HepG2 (cell line): ENCODE data around the gene P4HB. TPM values are rescaled to one million over a fixed set of nuclear protein-coding genes. Genes with fewer than 3 reads are reported as not detected.

Source experiments
- ARID5B ChIP-seq: IDR thresholded peaks from 2 replicates; pipeline ENCODE4 v1.4.0; 2020; ENCODE audit warnings: mild to moderate bottlenecking, missing genetic modification reagents
- BCLAF1 ChIP-seq: fragments of 450-650 bp; IDR thresholded peaks from 2 replicates; pipeline ENCODE4 v1.6.1; 2017; ENCODE audit warnings: mild to moderate bottlenecking
- CREB1 ChIP-seq, 2 experiments: fragments of 450-650 bp in 1 of 2; IDR thresholded peaks; 2 replicates each; pipeline ENCODE4 v1.6.1; 2016 to 2017; ENCODE audit warnings: control low read depth in 1 of 2, mild to moderate bottlenecking in 1 of 2, missing compliant biosample characterization in 1 of 2, missing genetic modification characterization in 1 of 2
- DDIT3 ChIP-seq: sonication (generic); formaldehyde crosslinking; IDR thresholded peaks from 2 replicates; pipeline ENCODE4 v1.4.0; 2020; ENCODE audit warnings: mild to moderate bottlenecking, missing genetic modification reagents
- HNF1A ChIP-seq, 2 experiments: sonication (generic) in 1 of 2; formaldehyde crosslinking in 1 of 2; IDR thresholded peaks; 2 replicates each; pipeline versions ENCODE4 v1.4.0 to v1.6.1; 2016 to 2020; ENCODE audit warnings: borderline replicate concordance in 1 of 2, low read depth in 1 of 2, mild to moderate bottlenecking in 1 of 2, missing genetic modification reagents in 1 of 2
- HOMEZ ChIP-seq: IDR thresholded peaks from 2 replicates; pipeline ENCODE4 v1.6.1; 2016; ENCODE audit warnings: low read depth
- MED13 ChIP-seq: sonication (generic); formaldehyde crosslinking; IDR thresholded peaks from 2 replicates; pipeline ENCODE4 v1.5.0; 2020; ENCODE audit warnings: missing genetic modification reagents
- RBAK ChIP-seq: sonication (generic); formaldehyde crosslinking; IDR thresholded peaks from 2 replicates; pipeline ENCODE4 v1.5.1; 2020; ENCODE audit warnings: mild to moderate bottlenecking, missing genetic modification reagents
- ZBTB8A ChIP-seq: sonication (generic); formaldehyde crosslinking; IDR thresholded peaks from 2 replicates; pipeline ENCODE4 v1.4.0; 2020; ENCODE audit warnings: mild to moderate bottlenecking, low read depth, missing genetic modification reagents, borderline replicate concordance
- ZMYM3 ChIP-seq: sonication (generic); formaldehyde crosslinking; IDR thresholded peaks from 2 replicates; pipeline ENCODE4 v1.5.1; 2020; ENCODE audit warnings: mild to moderate bottlenecking, missing genetic modification reagents
- ZNF335 ChIP-seq: sonication (generic); formaldehyde crosslinking; IDR thresholded peaks from 2 replicates; pipeline ENCODE4 v1.4.0; 2020; ENCODE audit warnings: missing genetic modification reagents
- ZNF354B ChIP-seq: sonication (generic); formaldehyde crosslinking; IDR thresholded peaks from 2 replicates; pipeline ENCODE4 v1.8.0; 2022; ENCODE audit warnings: mild to moderate bottlenecking, missing genetic modification reagents
- ZSCAN20 ChIP-seq: sonication (generic); formaldehyde crosslinking; IDR thresholded peaks from 2 replicates; pipeline ENCODE4 v1.4.0; 2020; ENCODE audit warnings: missing genetic modification reagents, mild to moderate bottlenecking, borderline replicate concordance
- polyA plus RNA-seq, 8 experiments: library from polyadenylated mRNA; depleted of rRNA in 3 of 8; stranded (reverse) in 7 of 8; unstranded in 1 of 8; fragments of >200 nt; fragmentation: Illumina TruSeq in 4 of 8; extraction: Trizol in 4 of 8; gene quantifications; 2 replicates each; pipeline versions ENCODE4 v1.2.1 to v1.2.3, GENCODE V29; 2011 to 2016; ENCODE audit warnings: low read depth in 4 of 8, missing spikeins in 1 of 8, mixed read lengths in 1 of 8; ENCODE audit not compliant: insufficient read depth in 1 of 8
- total RNA-seq, 5 experiments: library from RNA; depleted of rRNA; stranded (reverse); fragments of >200 nt; fragmentation: Illumina TruSeq; extraction: Trizol; gene quantifications; 2 replicates each; pipeline ENCODE4 v1.2.3, GENCODE V29; 2016; ENCODE audit warnings: low read depth in 1 of 5

Gene P4HB
- total and polyA plus RNA-seq, 2 of the 13 experiments (the other 11 are each of a cell fraction or from before 2014, with no cell fraction given) = 185 to 782 TPM

GRCh38 chr17:81860756-81861568, 627 bp upstream of the P4HB start (continued):
- TF ChIP-seq HOMEZ (CRISPR knock-in tag) (peak; percentile 78), ZSCAN20 (CRISPR knock-in tag) (no peak), ZNF335 (CRISPR knock-in tag) (peak; percentile 60; the same call in 1 of the 2 replicates), MED13 (CRISPR knock-in tag) (peak; percentile 82; the same call in 1 of the 2 replicates), ZBTB8A (CRISPR knock-in tag) (no peak; the same call in 1 of the 2 replicates), ARID5B (CRISPR knock-in tag) (peak; percentile 59; the same call in 1 of the 2 replicates), DDIT3 (CRISPR knock-in tag) (no peak), BCLAF1 (no peak), HNF1A (IDR thresholded peaks at IDR 0.05; ENCODE audit: low read depth) (no peak; the same call in 1 of the 2 replicates), HNF1A (CRISPR knock-in tag; IDR thresholded peaks at IDR 0.05; ENCODE audit: borderline replicate concordance) (peak; percentile 82; the same call in 1 of the 2 replicates), ZMYM3 (CRISPR knock-in tag) (0 out of 2 replicates have a peak, but pooled peaks have one; percentile 13), ZNF354B (CRISPR knock-in tag) (no peak), CREB1 (IDR thresholded peaks at IDR 0.05) (peak; percentile 96), CREB1 (CRISPR knock-in tag; IDR thresholded peaks at IDR 0.05) (peak; percentile 98), RBAK (no peak)
